Stomach (tissue), 4 donors: ENCODE measurements around the gene RPRML.

ENCODE experiments used
- CTCF ChIP-seq, 7 experiments: fragments of 450-650 bp in 4 of 7; fragments of 200-600 bp in 3 of 7; sonication (generic) in 3 of 7; IDR thresholded peaks; one replicate each; pipeline ENCODE4 v1.5.1; 2016 to 2019; ENCODE audit warnings: antibody characterized with exemption in 7 of 7, control low read depth in 2 of 7, mild to moderate bottlenecking in 1 of 7
- POLR2A ChIP-seq, 4 donors: fragments of 450-650 bp; IDR thresholded peaks; one replicate each; pipeline ENCODE4 v1.6.1; 2016; ENCODE audit warnings: antibody characterized with exemption in 4 of 4, control low read depth in 2 of 4, mild to moderate bottlenecking in 1 of 4, moderate library complexity in 1 of 4

- TF ChIP-seq CTCF (IDR thresholded peaks at IDR 0.05) (no peak), POLR2A (IDR thresholded peaks at IDR 0.05) (no peak)
Measured at GRCh38 chr17:46983782-46984181, 4.7 kb upstream of the RPRML start.
